Endothelial cell of umbilical vein (primary cell): ENCODE measurements around the gene EXOC1. TPM values are rescaled to one million over a fixed set of nuclear protein-coding genes. Genes with fewer than 3 reads are reported as not detected.
A peak's percentile ranks its signal among the peaks of the same experiment; 100 is the strongest.

ENCODE experiments used
- BruUV-seq: library from RNA; stranded (reverse); fragments of 400-500 nt; replicated peaks from 2 replicates; lab custom pipeline; 2021; lab: Mats Ljungman, UMichigan
- CTCF ChIA-PET: fragments of 300-600, 350-600 bp; sonication (Branson Sonifier 250); formaldehyde crosslinking; loops from one replicate; lab custom pipeline; 2021; ENCODE audit warnings: antibody characterized with exemption, inconsistent platforms; lab: Charles Lee
- POLR2A ChIA-PET: fragments of 300-600, 350-600 bp; sonication (Branson Sonifier 250); formaldehyde crosslinking; loops from one replicate; lab custom pipeline; 2021; ENCODE audit warnings: antibody characterized with exemption, inconsistent platforms; lab: Charles Lee
- DNase-seq: peaks from one replicate; pipeline ENCODE4 v3.0.0-alpha.2; 2011; ENCODE audit warnings: low read depth, low spot score
- FAIRE-seq: peaks from 2 replicates; lab custom pipeline; 2011; peaks lifted over from hg19 to GRCh38; lab: Jason Lieb, UNC
- H2AFZ ChIP-seq: 2 replicates; pipeline ENCODE4 v1.6.0; 2012; ENCODE audit warnings: low read depth, low read length, control low read depth, inconsistent platforms
- H3K27ac ChIP-seq: 2 replicates; pipeline ENCODE4 v1.5.1; 2011; ENCODE audit warnings: low read depth, mild to moderate bottlenecking, control low read depth, low read length, moderate library complexity; ENCODE audit not compliant: insufficient read depth
- H3K27me3 ChIP-seq, 2 experiments: 2 replicates each; pipeline versions ENCODE4 v1.6.0 to v1.6.1; 2011; ENCODE audit warnings: low read length in 2 of 2, mixed read lengths in 1 of 2; ENCODE audit not compliant: control insufficient read depth in 2 of 2, insufficient read depth in 2 of 2
- H3K36me3 ChIP-seq, 2 experiments: 2 replicates in 1 of 2; 3 replicates in 1 of 2; pipeline ENCODE4 v1.5.1; 2011; ENCODE audit warnings: low read length in 2 of 2, mild to moderate bottlenecking in 1 of 2, moderate library complexity in 1 of 2; ENCODE audit not compliant: control insufficient read depth in 2 of 2, insufficient read depth in 2 of 2; ENCODE audit errors: extremely low read depth in 1 of 2
- H3K4me1 ChIP-seq: 3 replicates; pipeline ENCODE4 v1.5.1; 2011; ENCODE audit warnings: mild to moderate bottlenecking, low read length; ENCODE audit not compliant: control insufficient read depth, insufficient read depth; ENCODE audit errors: extremely low read depth
- H3K4me2 ChIP-seq: 2 replicates; pipeline ENCODE4 v1.6.1; 2011; ENCODE audit warnings: low read length, control low read depth, mixed read lengths; ENCODE audit not compliant: insufficient read depth
- H3K4me3 ChIP-seq, 3 experiments: fragments of 200-600 bp in 1 of 3; sonication (generic), shearing (Covaris generic) in 1 of 3; replicated peaks in 1 of 3; 2 replicates each; pipeline ENCODE4 v1.5.1; 2011 to 2016; ENCODE audit warnings: control low read depth in 3 of 3, low read length in 3 of 3, mild to moderate bottlenecking in 2 of 3, inconsistent platforms in 1 of 3, low read depth in 1 of 3, moderate library complexity in 1 of 3; ENCODE audit not compliant: insufficient read depth in 1 of 3
- H3K79me2 ChIP-seq: 2 replicates; pipeline ENCODE4 v1.6.0; 2012; ENCODE audit warnings: low read length, inconsistent platforms; ENCODE audit not compliant: control insufficient read depth, insufficient read depth
- H3K9ac ChIP-seq: replicated peaks from 2 replicates; pipeline ENCODE3; 2011; ENCODE audit warnings: low read length, control low read depth; ENCODE audit not compliant: insufficient read depth; ENCODE audit errors: extremely low read depth
- H3K9me1 ChIP-seq: replicated peaks from 3 replicates; pipeline ENCODE4 v1.6.0; 2011; ENCODE audit warnings: mild to moderate bottlenecking, low read length; ENCODE audit not compliant: control insufficient read depth, insufficient read depth; ENCODE audit errors: extremely low read depth
- H3K9me3 ChIP-seq: replicated peaks from 2 replicates; pipeline ENCODE4 v1.5.1; 2012; ENCODE audit warnings: low read length, inconsistent platforms; ENCODE audit not compliant: control insufficient read depth, insufficient read depth
- H4K20me1 ChIP-seq: replicated peaks from 2 replicates; pipeline ENCODE3; 2011; ENCODE audit warnings: mild to moderate bottlenecking, low read length; ENCODE audit not compliant: control insufficient read depth, insufficient read depth; ENCODE audit errors: extremely low read depth
- FOS ChIP-seq: IDR thresholded peaks from 2 replicates; pipeline ENCODE4 v1.6.1; 2011; ENCODE audit warnings: mild to moderate bottlenecking, low read length, moderate library complexity, borderline replicate concordance; ENCODE audit not compliant: insufficient read depth
- GATA2 ChIP-seq: IDR thresholded peaks from 2 replicates; pipeline ENCODE4 v1.7.0; 2011; ENCODE audit warnings: low read depth, mild to moderate bottlenecking, moderate library complexity, mixed read lengths, low read length; ENCODE audit not compliant: insufficient read length, insufficient read depth
- JUN ChIP-seq: IDR thresholded peaks from 2 replicates; pipeline ENCODE4 v1.6.1; 2011; ENCODE audit warnings: borderline replicate concordance, low read depth; ENCODE audit not compliant: insufficient read length, insufficient read depth
- MAX ChIP-seq: IDR thresholded peaks from 2 replicates; pipeline ENCODE4 v1.6.1; 2011; ENCODE audit not compliant: insufficient read depth, insufficient read length
- MYC ChIP-seq: IDR thresholded peaks from one replicate; pipeline ENCODE4 v1.6.1; 2011; ENCODE audit warnings: mild to moderate bottlenecking, low read depth, low read length
- POLR2A ChIP-seq: IDR thresholded peaks from 2 replicates; pipeline ENCODE4 v1.6.1; 2012; ENCODE audit warnings: low read depth, mild to moderate bottlenecking, control low read depth, low read length
- POLR2AphosphoS5 ChIP-seq: IDR thresholded peaks from 2 replicates; pipeline ENCODE4 v1.6.1; 2012; ENCODE audit warnings: low read depth, mild to moderate bottlenecking, control low read depth, low read length, moderate library complexity; ENCODE audit not compliant: insufficient read depth
- dilution Hi-C: fragments of 300-500 bp; cut with MboI; formaldehyde crosslinking; loops from one replicate; pipeline ENCODE4 v1.15.0; 2019; ENCODE audit warnings: low sequenced_read_pairs; ENCODE audit not compliant: extremely low pct_ligation_motif_present
- intact Hi-C: fragments of 100-400 bp; cut with micrococcal nuclease; formaldehyde crosslinking; loops from one replicate; pipeline ENCODE4 v1.10.0; 2022
- polyA plus RNA-seq, 4 experiments: library from polyadenylated mRNA; depleted of rRNA in 3 of 4; stranded (reverse) in 3 of 4; unstranded in 1 of 4; fragments of >200 nt; gene quantifications; 2 replicates each; pipeline versions ENCODE4 v1.2.1 to v1.2.3, GENCODE V29; 2011 to 2012; ENCODE audit warnings: missing spikeins in 1 of 4
- total RNA-seq: library from RNA; stranded (reverse); gene quantifications from 2 replicates; pipeline ENCODE4 v1.2.3, GENCODE V29; 2021

The EXOC1 gene
- total and polyA plus RNA-seq, 2 donors (not counting 3 experiments of a cell fraction or from before 2014, with no cell fraction given): 11.6 to 33.3 TPM

- Histone ChIP-seq H3K9me1 (no peaks in the 10 kb centered on the region), H4K20me1 (no peaks in the 10 kb centered on the region), H3K79me2 (no peaks in the 10 kb centered on the region), H3K4me2 (no peak overlapping the region), H2AFZ (peak overlapping the region; percentile 23), H3K27me3 (no peaks in the 10 kb centered on the region), H3K9me3 (no peaks in the 10 kb centered on the region), H3K9ac (no peak overlapping the region), H3K4me1 (no peaks in the 10 kb centered on the region), H3K36me3 (peaks cover 0 to 2% of the 10 kb centered on the region in 2 experiments), H3K27ac (no peak overlapping the region), H3K4me3 (no peak overlapping the region)
- FAIRE-seq (no peak), DNase-seq (no peak)
- intact Hi-C loops: no loop called here
- TF ChIP-seq POLR2AphosphoS5 (no peak), GATA2 (no peak), MAX (no peak), MYC (no peak), JUN (no peak)
- no TSS peak for BruUV-seq
- ChIA-PET POLR2A (no interaction called here), CTCF (interaction anchor here (1.2 to 2.3 kb wide), 3 partner anchors 9 to 28 kb away, joined by 3 to 8 read pairs (median 3); partner anchors contain the start of gene CEP135)
- dilution Hi-C loops: no loop called here
These were observed 67.1 kb downstream of the EXOC1 start for GRCh38 chr4:55920571-55920970.

- Histone ChIP-seq H3K79me2 (no peaks in the 10 kb centered on the region), H3K36me3 (peaks cover 0 to 2% of the 10 kb centered on the region in 2 experiments), H3K27ac (no peak overlapping the region), H3K9ac (no peak overlapping the region), H3K9me1 (no peaks in the 10 kb centered on the region), H2AFZ (no peak overlapping the region), H4K20me1 (no peaks in the 10 kb centered on the region), H3K4me2 (no peak overlapping the region), H3K4me1 (no peaks in the 10 kb centered on the region), H3K9me3 (no peaks in the 10 kb centered on the region), H3K4me3 (no peak overlapping the region), H3K27me3 (no peaks in the 10 kb centered on the region)
- intact Hi-C loops: no loop called here
- FAIRE-seq: peak; percentile 47
- ChIA-PET CTCF (interaction anchor here (1.0 to 2.3 kb wide), 2 partner anchors 9 to 27 kb away, joined by 3 to 8 read pairs; partner anchors contain the start of gene CEP135), POLR2A (no interaction called here)
- DNase-seq: peak; percentile 23
- dilution Hi-C loops: no loop called here
- no TSS peak for BruUV-seq
- TF ChIP-seq FOS (peak; percentile 27), GATA2 (no peak), POLR2A (no peak)
These were observed 67.6 kb downstream of the EXOC1 start for GRCh38 chr4:55921093-55921492.
